Lung (tissue), 12 donors: ENCODE measurements around the gene DSPP. TPM values are rescaled to one million over a fixed set of nuclear protein-coding genes. Genes with fewer than 3 reads are reported as not detected.
"Not testable (repeated sequence)": the region's sequence is repeated elsewhere in the genome, so short reads cannot be mapped to it uniquely, and the experiment has no call there.

Experiments
- ATAC-seq: fragments of 200-7000 bp; cut with Tn5 transposase; one replicate; pipeline ENCODE4 v1.9.1; 2020; ENCODE audit warnings: moderate number of reproducible peaks; ENCODE audit not compliant: insufficient read depth, low FRiP score
- DNase-seq, 3 donors: peaks; one replicate each; pipeline ENCODE4 v3.0.0-alpha.2; 2013 to 2017
- H3K27ac ChIP-seq, 2 donors: one replicate each; pipeline ENCODE4 v1.5.1; 2013; ENCODE audit warnings: mild to moderate bottlenecking in 2 of 2, moderate library complexity in 2 of 2, control low read depth in 1 of 2, inconsistent platforms in 1 of 2, low read depth in 1 of 2, low read length in 1 of 2
- H3K27me3 ChIP-seq, 3 donors: one replicate each; pipeline ENCODE4 v1.5.1; 2013; ENCODE audit warnings: low read length in 2 of 3; ENCODE audit not compliant: control insufficient read depth in 3 of 3, insufficient read depth in 3 of 3
- H3K36me3 ChIP-seq, 4 donors: one replicate each; pipeline ENCODE4 v1.5.1; 2013; ENCODE audit warnings: low read length in 4 of 4, mild to moderate bottlenecking in 1 of 4, moderate library complexity in 1 of 4; ENCODE audit not compliant: control insufficient read depth in 4 of 4, insufficient read depth in 4 of 4
- H3K4me1 ChIP-seq, 5 donors: one replicate each; pipeline ENCODE4 v1.5.1; 2013; ENCODE audit warnings: low read length in 5 of 5, mild to moderate bottlenecking in 2 of 5, moderate library complexity in 1 of 5; ENCODE audit not compliant: control insufficient read depth in 5 of 5, insufficient read depth in 5 of 5
- H3K4me3 ChIP-seq: one replicate; pipeline ENCODE4 v1.5.1; 2013; ENCODE audit warnings: mild to moderate bottlenecking, control low read depth, moderate library complexity
- H3K9ac ChIP-seq, 2 donors: one replicate each; pipeline ENCODE4 v1.5.1; 2013; ENCODE audit warnings: low read length in 2 of 2, control low read depth in 1 of 2; ENCODE audit not compliant: insufficient read depth in 1 of 2
- H3K9me3 ChIP-seq, 4 donors: one replicate each; pipeline ENCODE4 v1.5.1; 2013; ENCODE audit warnings: low read length in 3 of 4, mild to moderate bottlenecking in 1 of 4, moderate library complexity in 1 of 4; ENCODE audit not compliant: control insufficient read depth in 4 of 4, insufficient read depth in 3 of 4
- WGBS, 2 donors: extraction: QIAGEN DNeasy Blood & Tissue Kit; methylation state at CpG; one replicate each; pipeline ENCODE4 v1.1.7; 2013; 5-methylcytosine and 5-hydroxymethylcytosine counted together
- polyA plus RNA-seq, 2 donors: library from polyadenylated mRNA; stranded (reverse); fragments of 200-250 nt; gene quantifications; one replicate each; pipeline ENCODE4 v1.2.1, GENCODE V29; 2013
- total RNA-seq, 2 donors: library from RNA; depleted of rRNA in 1 of 2; stranded (reverse); fragments of >200 nt in 1 of 2; gene quantifications; one replicate each; pipeline ENCODE4 v1.2.1, GENCODE V29; 2014 to 2021
- TF ChIP-seq, protein P1 (sequence below): IDR thresholded peaks from 2 replicates; pipeline ENCODE4 v1.5.1; 2012; ENCODE audit warnings: mild to moderate bottlenecking; ENCODE audit errors: control extremely low read depth, extremely low read depth
- donor health status: control.
- donor health status: control.
- donor health status: Bipolar disorder and iron deficiency.
- donor health status: healthy.
- donor health status: DM: yes; HTN: yes; CAD: no.

DSPP gene
- total and polyA plus RNA-seq, 4 donors: not detected

DNA sequence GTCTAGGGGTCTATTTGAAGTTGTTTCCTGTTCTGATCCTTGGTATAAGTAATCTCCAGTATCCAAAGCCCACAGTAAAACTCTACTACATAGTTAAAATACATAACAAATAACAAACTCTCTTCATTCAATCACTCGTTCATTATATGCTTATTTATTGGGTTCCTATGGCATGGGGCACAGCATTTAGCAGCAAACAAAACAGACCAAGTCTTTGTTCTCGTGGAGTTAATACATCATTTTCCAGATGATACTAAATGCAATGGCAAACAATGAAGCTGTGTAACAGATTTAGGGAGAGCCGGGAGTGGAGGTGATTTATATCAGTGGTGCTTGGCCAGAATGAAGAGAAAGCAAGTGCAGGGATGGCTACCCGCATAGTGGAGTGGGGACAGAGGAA lies 42.6 kb upstream of the DSPP start:
- WGBS, 2 donors: 89 to 92% methylated on average over 4 of the region's 4 CpGs
- H3K9me3 ChIP-seq: no peaks in the 10 kb centered on the region
- ATAC-seq (no peak), DNase-seq (no peak)
- H3K27ac ChIP-seq: no peak overlapping the region
- no peaks in the 10 kb centered on the region for H3K4me1 ChIP-seq
- H3K36me3 ChIP-seq: no peaks in the 10 kb centered on the region
- no peak overlapping the region for H3K4me3 ChIP-seq
- H3K27me3 ChIP-seq: no peaks in the 10 kb centered on the region
- no peak overlapping the region for H3K9ac ChIP-seq
- TF ChIP-seq, protein P1, sequence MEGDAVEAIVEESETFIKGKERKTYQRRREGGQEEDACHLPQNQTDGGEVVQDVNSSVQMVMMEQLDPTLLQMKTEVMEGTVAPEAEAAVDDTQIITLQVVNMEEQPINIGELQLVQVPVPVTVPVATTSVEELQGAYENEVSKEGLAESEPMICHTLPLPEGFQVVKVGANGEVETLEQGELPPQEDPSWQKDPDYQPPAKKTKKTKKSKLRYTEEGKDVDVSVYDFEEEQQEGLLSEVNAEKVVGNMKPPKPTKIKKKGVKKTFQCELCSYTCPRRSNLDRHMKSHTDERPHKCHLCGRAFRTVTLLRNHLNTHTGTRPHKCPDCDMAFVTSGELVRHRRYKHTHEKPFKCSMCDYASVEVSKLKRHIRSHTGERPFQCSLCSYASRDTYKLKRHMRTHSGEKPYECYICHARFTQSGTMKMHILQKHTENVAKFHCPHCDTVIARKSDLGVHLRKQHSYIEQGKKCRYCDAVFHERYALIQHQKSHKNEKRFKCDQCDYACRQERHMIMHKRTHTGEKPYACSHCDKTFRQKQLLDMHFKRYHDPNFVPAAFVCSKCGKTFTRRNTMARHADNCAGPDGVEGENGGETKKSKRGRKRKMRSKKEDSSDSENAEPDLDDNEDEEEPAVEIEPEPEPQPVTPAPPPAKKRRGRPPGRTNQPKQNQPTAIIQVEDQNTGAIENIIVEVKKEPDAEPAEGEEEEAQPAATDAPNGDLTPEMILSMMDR: no peak

DNA sequence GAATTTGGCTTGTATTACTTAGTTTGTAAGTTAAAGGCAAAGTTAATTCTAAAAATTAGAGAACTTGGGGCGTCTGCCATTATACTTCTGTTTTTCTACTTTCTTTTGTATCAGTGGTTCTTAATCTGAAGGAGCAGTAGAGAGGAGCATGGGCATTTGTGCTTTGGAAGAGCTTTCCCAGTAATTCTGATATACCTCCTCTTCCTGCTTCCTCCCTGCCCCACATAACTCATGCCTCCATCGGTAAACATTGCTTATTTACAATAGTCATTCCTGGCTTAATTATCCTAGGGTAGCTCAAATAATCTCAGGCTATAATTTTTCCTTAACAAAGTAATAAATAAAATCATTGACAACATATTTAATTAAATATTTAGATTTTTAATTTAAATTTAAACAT lies 42.1 kb upstream of the DSPP start:
- 51 to 69% methylated on average over 2 of the region's 2 CpGs for WGBS, 2 donors
- no peaks in the 10 kb centered on the region for H3K9me3 ChIP-seq
- DNase-seq: no peak
- TF ChIP-seq, protein P1: no peak
- no peak overlapping the region for H3K27ac ChIP-seq
- H3K4me1 ChIP-seq: no peaks in the 10 kb centered on the region
- no peak overlapping the region for H3K4me3 ChIP-seq
- no peak for ATAC-seq
- no peak overlapping the region for H3K9ac ChIP-seq
- H3K36me3 ChIP-seq: no peaks in the 10 kb centered on the region
- H3K27me3 ChIP-seq: no peaks in the 10 kb centered on the region

DNA sequence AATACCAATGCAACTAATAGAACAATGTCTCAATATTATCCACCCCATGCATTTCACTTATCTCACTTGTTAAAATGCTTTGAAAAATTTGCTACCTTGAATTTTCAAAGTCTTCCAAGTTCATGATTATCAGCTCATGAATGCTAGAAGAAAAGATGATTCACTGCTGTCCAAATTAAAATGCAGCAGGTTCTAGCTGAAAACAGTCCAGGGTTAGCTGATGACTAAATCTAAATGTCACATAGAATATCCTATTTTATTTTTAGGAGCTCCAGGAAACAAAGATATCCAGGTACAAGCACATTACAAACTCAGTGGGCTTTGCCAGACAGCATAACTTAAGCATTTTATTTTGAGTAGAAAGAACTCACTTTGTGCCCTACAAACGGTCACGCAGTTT lies 41.1 kb upstream of the DSPP start:
- Histone ChIP-seq H3K27ac (no peak overlapping the region), H3K36me3 (no peaks in the 10 kb centered on the region), H3K4me1 (no peaks in the 10 kb centered on the region), H3K27me3 (no peaks in the 10 kb centered on the region), H3K4me3 (no peak overlapping the region), H3K9me3 (no peaks in the 10 kb centered on the region), H3K9ac (no peak overlapping the region)
- DNase-seq: no peak
- no peak for ATAC-seq
- TF ChIP-seq, protein P1: no peak
- 85 to 94% methylated on average over 2 of the region's 2 CpGs for WGBS, 2 donors

DNA sequence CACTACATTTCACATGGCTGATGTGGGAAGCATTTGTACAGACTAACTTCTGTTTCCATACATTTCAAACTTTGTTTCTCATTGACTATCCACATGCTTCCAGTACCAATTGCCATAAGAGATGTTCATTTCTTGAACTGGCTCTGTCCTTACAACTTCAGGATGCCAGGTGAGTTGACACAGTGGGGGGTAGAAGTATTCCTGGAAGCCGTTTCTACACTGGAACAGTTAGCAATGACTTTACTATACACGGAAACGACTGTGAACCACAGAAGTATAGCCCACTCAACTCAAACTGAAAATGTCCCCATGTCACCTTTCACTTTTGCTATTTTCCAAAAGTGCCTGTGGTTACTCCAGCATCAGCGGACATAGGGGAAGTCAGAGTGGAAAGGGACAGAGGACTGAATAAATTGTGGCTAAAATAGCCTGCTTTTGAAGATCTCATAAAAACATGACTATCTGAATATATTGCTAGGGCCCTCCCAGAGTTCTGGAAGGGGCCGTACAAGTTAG lies 38.0 kb upstream of the DSPP start:
- Histone ChIP-seq H3K36me3 (no peaks in the 10 kb centered on the region), H3K27me3 (no peaks in the 10 kb centered on the region), H3K27ac (no peak overlapping the region), H3K4me1 (no peaks in the 10 kb centered on the region), H3K4me3 (no peak overlapping the region), H3K9me3 (no peaks in the 10 kb centered on the region), H3K9ac (no peak overlapping the region)
- WGBS, 2 donors: 43 to 54% methylated on average over 5 of the region's 5 CpGs
- DNase-seq (no peak), ATAC-seq (no peak)
- TF ChIP-seq, protein P1: no peak

DNA sequence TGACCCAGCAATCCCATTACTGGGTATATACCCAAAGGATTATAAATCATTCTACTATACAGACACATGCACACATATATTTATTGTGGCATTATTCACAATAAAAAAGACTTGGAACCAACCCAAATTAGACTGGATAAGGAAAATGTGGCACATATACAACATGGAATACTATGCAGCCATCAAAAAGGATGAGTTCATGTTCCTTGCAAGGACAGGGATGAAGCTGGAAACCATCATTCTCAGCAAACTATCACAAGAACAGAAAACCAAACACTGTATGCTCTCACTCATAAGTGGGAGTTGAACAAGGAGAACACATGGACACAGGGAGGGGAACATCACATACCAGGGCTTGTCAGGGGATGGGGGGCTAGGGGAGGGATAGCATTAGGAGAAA lies 34.0 kb upstream of the DSPP start:
- DNase-seq, H3K9me3 ChIP-seq, H3K4me3 ChIP-seq: not testable (repeated sequence)

More for the DNA sequence above, 34.0 kb upstream of the DSPP start:
- H3K4me1 ChIP-seq, H3K27ac ChIP-seq, H3K9ac ChIP-seq, H3K36me3 ChIP-seq, ATAC-seq, H3K27me3 ChIP-seq: not testable (repeated sequence)
